CD4-positive, alpha-beta T cell treated with Interleukin-17A for 4 hours (primary cell): ENCODE data around the gene CDH2.

ENCODE experiments used
- DNase-seq: peaks from one replicate; pipeline ENCODE4 v3.0.0-alpha.2; 2020; ENCODE audit warnings: mixed read lengths

The CDH2 gene

GRCh38 chr18:28167835-28168349 is 9.0 kb downstream of the CDH2 start:
- DNase-seq: no peak

GRCh38 chr18:28164771-28165483 is 12.0 kb downstream of the CDH2 start:
- DNase-seq: no peak

- DNase-seq: no peak
Measured at GRCh38 chr18:28163201-28163775, 13.6 kb downstream of the CDH2 start.

- DNase-seq: no peak
Measured at GRCh38 chr18:28161608-28162599, 15.0 kb downstream of the CDH2 start.

GRCh38 chr18:28159055-28159454 is 17.9 kb downstream of the CDH2 start:
- no peak for DNase-seq

- no peak for DNase-seq
Measured at GRCh38 chr18:28158083-28158581, 18.8 kb downstream of the CDH2 start.

- no peak for DNase-seq
Measured at GRCh38 chr18:28153485-28154065, 23.4 kb downstream of the CDH2 start.

- no peak for DNase-seq
Measured at GRCh38 chr18:28152754-28153153, 24.2 kb downstream of the CDH2 start.

GRCh38 chr18:28152354-28152753 is 24.6 kb downstream of the CDH2 start:
- DNase-seq: no peak

GRCh38 chr18:28151434-28151833 is 25.5 kb downstream of the CDH2 start:
- DNase-seq: no peak

- DNase-seq: no peak
Measured at GRCh38 chr18:28150925-28151324, 26.0 kb downstream of the CDH2 start.

- no peak for DNase-seq
Measured at GRCh38 chr18:28149810-28150420, 27.0 kb downstream of the CDH2 start.

GRCh38 chr18:28147674-28148171 is 29.2 kb downstream of the CDH2 start:
- DNase-seq: no peak

- DNase-seq: no peak
Measured at GRCh38 chr18:28143725-28144124, 33.2 kb downstream of the CDH2 start.

- no peak for DNase-seq
Measured at GRCh38 chr18:28138816-28139215, 38.1 kb downstream of the CDH2 start.

GRCh38 chr18:28136071-28136470 is 40.9 kb downstream of the CDH2 start:
- no peak for DNase-seq

GRCh38 chr18:28134774-28135173 is 42.2 kb downstream of the CDH2 start:
- DNase-seq: no peak

GRCh38 chr18:28132084-28132483 is 44.8 kb downstream of the CDH2 start:
- DNase-seq: no peak

- no peak for DNase-seq
Measured at GRCh38 chr18:28128659-28128980, 48.3 kb downstream of the CDH2 start.

GRCh38 chr18:28127763-28128658 is 48.9 kb downstream of the CDH2 start:
- DNase-seq: no peak

GRCh38 chr18:28127228-28127627 is 49.7 kb downstream of the CDH2 start:
- no peak for DNase-seq
